Upper lobe of left lung (tissue), 6 donors: Measurements from ENCODE around the gene COL27A1. TPM values are rescaled to one million over a fixed set of nuclear protein-coding genes. Genes with fewer than 3 reads are reported as not detected.
A peak's percentile ranks its signal among the peaks of the same experiment; 100 is the strongest.

Experiments
- ATAC-seq, 2 donors: fragments of 200-7000 bp; cut with Tn5 transposase; one replicate each; pipeline ENCODE4 v1.9.1; 2022; ENCODE audit warnings: mild to moderate bottlenecking in 2 of 2, moderate library complexity in 2 of 2; ENCODE audit not compliant: low FRiP score in 2 of 2
- DNase-seq, 2 donors: peaks; one replicate each; pipeline ENCODE4 v3.0.0-alpha.2; 2019 to 2020
- H3K27ac ChIP-seq, 4 donors: fragments of 200-600 bp; sonication (generic); one replicate each; pipeline ENCODE4 v1.5.1; 2016 to 2019
- H3K27me3 ChIP-seq, 4 donors: fragments of 200-600 bp; sonication (generic); one replicate each; pipeline ENCODE4 v1.5.1; 2017 to 2019
- H3K36me3 ChIP-seq, 4 donors: fragments of 200-600 bp; sonication (generic); one replicate each; pipeline ENCODE4 v1.5.1; 2016 to 2019
- H3K4me1 ChIP-seq, 4 donors: fragments of 200-600 bp; sonication (generic); one replicate each; pipeline ENCODE4 v1.5.1; 2018 to 2019
- H3K4me3 ChIP-seq, 4 donors: fragments of 200-600 bp; sonication (generic); one replicate each; pipeline ENCODE4 v1.5.1; 2017 to 2019; ENCODE audit warnings: mild to moderate bottlenecking in 2 of 4, moderate library complexity in 1 of 4
- H3K9me3 ChIP-seq, 4 donors: fragments of 200-600 bp; sonication (generic); one replicate each; pipeline ENCODE4 v1.5.1; 2018 to 2019
- CTCF ChIP-seq, 6 experiments: fragments of 450-650 bp in 4 of 6; fragments of 200-600 bp in 2 of 6; sonication (generic) in 2 of 6; IDR thresholded peaks; one replicate each; pipeline ENCODE4 v1.5.1; 2016 to 2019; ENCODE audit warnings: antibody characterized with exemption in 6 of 6
- EP300 ChIP-seq, 4 donors: sonication (generic); formaldehyde crosslinking; IDR thresholded peaks; one replicate each; pipeline ENCODE4 v1.5.1; 2017; ENCODE audit warnings: antibody characterized with exemption in 4 of 4, control low read depth in 2 of 4
- POLR2A ChIP-seq, 4 donors: fragments of 450-650 bp; IDR thresholded peaks; one replicate each; pipeline ENCODE4 v1.5.1; 2016 to 2017; ENCODE audit warnings: antibody characterized with exemption in 4 of 4, mild to moderate bottlenecking in 2 of 4
- POLR2AphosphoS5 ChIP-seq, 2 donors: sonication (generic); formaldehyde crosslinking; IDR thresholded peaks; one replicate each; pipeline ENCODE4 v1.5.1; 2017; ENCODE audit warnings: antibody characterized with exemption in 2 of 2
- WGBS, 2 donors: methylation state at CpG; one replicate each; pipeline ENCODE4 v1.1.5; 2017 to 2018; 5-methylcytosine and 5-hydroxymethylcytosine counted together
- total RNA-seq, 6 donors: library from RNA; depleted of rRNA in 4 of 6; stranded (reverse); fragments of >200 nt in 4 of 6; gene quantifications; one replicate each; pipeline versions ENCODE4 v1.1.0 to v1.2.1, GENCODE V29; 2016 to 2021
- donor health status: DM: no; HTN: no; CAD: no; lungs with moderate emphysema.
- donor health status: DM: no; HTN: yes; CAD: no; lungs with severe emphysema.

Gene COL27A1
- total RNA-seq, 6 donors from 2014 or later, result 4.0 to 55.5 (median 9.2) TPM

- ATAC-seq (no peak), DNase-seq (no peak)
- TF ChIP-seq EP300 (IDR thresholded peaks at IDR 0.05), result no peak
- no peak for TF ChIP-seq POLR2AphosphoS5 (IDR thresholded peaks at IDR 0.05)
- no peak for TF ChIP-seq CTCF (IDR thresholded peaks at IDR 0.05)
- no peak for TF ChIP-seq POLR2A (IDR thresholded peaks at IDR 0.05)
- H3K4me1 ChIP-seq, result no peaks in the 10 kb centered on the region
- peaks cover 0 to 5% (median 0%) of the 10 kb centered on the region in 4 donors for H3K36me3 ChIP-seq
- H3K27ac ChIP-seq, result no peak overlapping the region
- H3K27me3 ChIP-seq, result no peaks in the 10 kb centered on the region
- peaks cover 0 to 10% (median 7%) of the 10 kb centered on the region in 4 donors for H3K9me3 ChIP-seq
- H3K4me3 ChIP-seq, result no peak overlapping the region
Measured at GRCh38 chr9:114294664-114295063, 139.3 kb downstream of the COL27A1 start.

- H3K9me3 ChIP-seq, result peaks cover 0 to 10% (median 7%) of the 10 kb centered on the region in 4 donors
- H3K27ac ChIP-seq, result no peak overlapping the region
- no peaks in the 10 kb centered on the region for H3K4me1 ChIP-seq
- no peaks in the 10 kb centered on the region for H3K27me3 ChIP-seq
- peaks cover 0 to 5% (median 0%) of the 10 kb centered on the region in 4 donors for H3K36me3 ChIP-seq
- ATAC-seq (no peak), DNase-seq (no peak)
- no peak for TF ChIP-seq POLR2A (IDR thresholded peaks at IDR 0.05)
- TF ChIP-seq POLR2AphosphoS5 (IDR thresholded peaks at IDR 0.05), result no peak
- TF ChIP-seq CTCF (IDR thresholded peaks at IDR 0.05), result no peak
- TF ChIP-seq EP300 (IDR thresholded peaks at IDR 0.05), result no peak
- WGBS, 2 donors, result 89 to 96% methylated on average over 1 of the region's 1 CpG
- no peak overlapping the region for H3K4me3 ChIP-seq
Measured at GRCh38 chr9:114296338-114296737, 141.0 kb downstream of the COL27A1 start.

GRCh38 chr9:114299286-114300152, 144.2 kb downstream of the COL27A1 start:
- no peaks in the 10 kb centered on the region for H3K4me1 ChIP-seq
- ATAC-seq, result no peak
- no peak for TF ChIP-seq EP300 (IDR thresholded peaks at IDR 0.05)
- TF ChIP-seq POLR2AphosphoS5 (IDR thresholded peaks at IDR 0.05), result no peak
- no peak for TF ChIP-seq CTCF (IDR thresholded peaks at IDR 0.05)
- no peak for TF ChIP-seq POLR2A (IDR thresholded peaks at IDR 0.05)
- H3K36me3 ChIP-seq, result peaks cover 0 to 4% (median 0%) of the 10 kb centered on the region in 4 donors
- peak in 1 of 2 donors; percentile 8 for DNase-seq
- 80 to 88% methylated on average over 14 to 15 of the region's 15 CpGs for WGBS, 2 donors
- no peaks in the 10 kb centered on the region for H3K27me3 ChIP-seq
- no peak overlapping the region for H3K4me3 ChIP-seq
- H3K9me3 ChIP-seq, result peaks cover 0 to 10% (median 4%) of the 10 kb centered on the region in 4 donors
- H3K27ac ChIP-seq, result no peak overlapping the region

GRCh38 chr9:114300153-114300845, 145.0 kb downstream of the COL27A1 start:
- DNase-seq (peak in 1 of 2 donors; percentile 9), ATAC-seq (no peak)
- no peak for TF ChIP-seq CTCF (IDR thresholded peaks at IDR 0.05)
- no peak for TF ChIP-seq POLR2A (IDR thresholded peaks at IDR 0.05)
- TF ChIP-seq EP300 (IDR thresholded peaks at IDR 0.05), result no peak
- TF ChIP-seq POLR2AphosphoS5 (IDR thresholded peaks at IDR 0.05), result no peak

More at GRCh38 chr9:114300153-114300845, 145.0 kb downstream of the COL27A1 start:
- 94 to 100% methylated on average over 3 to 4 of the region's 4 CpGs for WGBS, 2 donors
- Histone ChIP-seq H3K27me3 (no peaks in the 10 kb centered on the region), H3K4me1 (no peaks in the 10 kb centered on the region), H3K4me3 (no peak overlapping the region), H3K36me3 (no peaks in the 10 kb centered on the region), H3K9me3 (peaks cover 0 to 3% (median 0%) of the 10 kb centered on the region in 4 donors), H3K27ac (no peak overlapping the region)
